Measurements from ENCODE around the gene STXBP6.

- TF ChIP-seq CTCF (IDR thresholded peaks at IDR 0.05; ENCODE audit: extremely low read depth in 1 of 2, insufficient read depth in 1 of 2, low read depth in 1 of 2, low read length in 2 of 2) (no peak), POLR2A (IDR thresholded peaks at IDR 0.05; ENCODE audit: low read depth, low read length) (no peak), FOS (IDR thresholded peaks at IDR 0.05; ENCODE audit: borderline replicate concordance, insufficient read depth, low read length) (no peak), POLR2AphosphoS5 (IDR thresholded peaks at IDR 0.05; ENCODE audit: insufficient read depth, low read depth, low read length) (no peak), MYC (IDR thresholded peaks at IDR 0.05; ENCODE audit: low read depth, low read length) (no peak)
Measured at GRCh38 chr14:24925771-24926374, 124.1 kb downstream of the STXBP6 start.

All from endothelial cell of umbilical vein (primary cell).